HG02852 (cell line): ENCODE data around the gene SCN4B.

Experiments
- ATAC-seq: cut with Tn5 transposase; IDR thresholded peaks from one replicate; pipeline ENCODE4 v1.9.1; 2021; ENCODE audit warnings: mild to moderate bottlenecking, moderate library complexity; ENCODE audit not compliant: unreplicated experiment

Gene SCN4B

GRCh38 chr11:118174006-118174567, 21.5 kb upstream of the SCN4B start:
- no peak for ATAC-seq

- no peak for ATAC-seq
Measured at GRCh38 chr11:118172356-118172755, 19.7 kb upstream of the SCN4B start.

DNA sequence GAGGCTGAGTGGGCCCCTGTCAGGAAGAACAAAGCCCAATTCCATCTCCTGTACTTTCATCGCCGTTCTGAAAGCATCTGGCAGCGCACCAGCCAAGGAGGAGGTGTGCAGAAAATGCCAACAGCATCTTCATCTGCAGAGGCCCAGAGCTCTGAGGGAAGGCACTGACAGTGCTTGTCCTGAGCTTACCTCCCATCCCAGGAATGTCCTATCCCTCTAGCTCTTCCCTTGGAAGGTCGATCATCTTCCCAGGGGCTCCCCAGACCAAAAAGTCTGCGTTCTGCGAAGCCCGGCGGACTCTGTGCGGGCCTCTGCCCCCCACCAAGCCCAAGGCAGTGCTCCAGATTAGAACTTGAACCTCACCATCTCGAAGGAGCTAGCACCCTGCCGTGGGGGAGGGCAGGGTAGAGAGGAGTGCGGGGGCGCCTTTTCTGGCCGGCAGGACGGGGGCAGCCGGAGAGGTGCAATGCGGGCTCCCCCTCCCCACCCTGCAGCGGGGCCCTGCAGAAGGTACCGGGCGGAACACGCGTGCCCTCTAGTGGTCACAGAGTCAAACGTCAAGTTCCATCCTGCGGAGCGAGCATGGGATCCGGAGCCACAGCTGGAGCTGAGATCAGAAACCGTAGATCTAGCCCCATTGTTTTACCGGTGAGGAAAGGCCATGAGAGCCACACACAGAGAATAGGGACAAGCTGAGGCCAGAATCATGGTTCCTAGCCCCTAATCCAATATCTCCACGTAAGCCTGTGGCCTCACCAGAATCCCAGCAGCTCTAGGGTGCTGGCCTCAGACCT, 18.8 kb upstream of the SCN4B start:
- no peak for ATAC-seq

DNA sequence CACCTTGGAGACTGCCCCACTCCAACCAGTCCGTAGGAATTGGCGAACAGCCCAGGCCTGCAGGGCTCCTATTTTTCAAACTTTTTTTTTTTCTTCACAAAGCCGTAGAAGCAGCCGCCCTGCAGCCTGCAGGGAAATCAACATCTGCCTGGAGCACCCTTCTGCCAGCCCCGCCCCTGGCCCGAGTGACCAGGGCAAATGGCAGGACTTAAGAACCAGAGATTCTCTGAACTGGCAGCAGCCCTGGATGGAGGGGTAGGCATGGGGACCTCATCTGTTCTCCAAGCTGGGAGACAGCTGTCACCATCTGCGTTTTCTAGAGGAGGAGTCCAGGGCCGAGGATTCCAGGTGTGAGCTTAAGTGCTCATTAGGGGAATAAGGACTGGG, 18.3 kb upstream of the SCN4B start:
- no peak for ATAC-seq

DNA sequence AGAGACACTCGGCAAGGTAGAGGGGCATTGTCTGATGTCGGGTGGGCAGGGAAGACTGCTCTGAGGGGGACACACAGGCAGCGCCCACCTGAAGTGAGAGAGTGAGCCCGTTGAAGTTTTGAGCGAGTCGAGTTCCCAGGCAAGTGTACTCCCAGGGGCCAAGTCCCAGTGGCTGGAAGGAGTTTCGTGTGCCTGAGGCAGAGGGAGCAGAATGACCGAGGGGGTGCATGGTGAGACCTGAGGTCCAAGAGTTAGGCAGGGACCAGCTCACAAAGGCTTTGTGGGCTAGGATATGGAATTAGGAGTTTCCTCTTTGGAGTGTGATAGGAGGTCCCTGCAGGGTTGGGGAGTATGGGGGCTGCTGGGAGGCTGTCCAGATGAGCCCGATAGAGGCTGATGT, 17.6 kb upstream of the SCN4B start:
- no peak for ATAC-seq

DNA sequence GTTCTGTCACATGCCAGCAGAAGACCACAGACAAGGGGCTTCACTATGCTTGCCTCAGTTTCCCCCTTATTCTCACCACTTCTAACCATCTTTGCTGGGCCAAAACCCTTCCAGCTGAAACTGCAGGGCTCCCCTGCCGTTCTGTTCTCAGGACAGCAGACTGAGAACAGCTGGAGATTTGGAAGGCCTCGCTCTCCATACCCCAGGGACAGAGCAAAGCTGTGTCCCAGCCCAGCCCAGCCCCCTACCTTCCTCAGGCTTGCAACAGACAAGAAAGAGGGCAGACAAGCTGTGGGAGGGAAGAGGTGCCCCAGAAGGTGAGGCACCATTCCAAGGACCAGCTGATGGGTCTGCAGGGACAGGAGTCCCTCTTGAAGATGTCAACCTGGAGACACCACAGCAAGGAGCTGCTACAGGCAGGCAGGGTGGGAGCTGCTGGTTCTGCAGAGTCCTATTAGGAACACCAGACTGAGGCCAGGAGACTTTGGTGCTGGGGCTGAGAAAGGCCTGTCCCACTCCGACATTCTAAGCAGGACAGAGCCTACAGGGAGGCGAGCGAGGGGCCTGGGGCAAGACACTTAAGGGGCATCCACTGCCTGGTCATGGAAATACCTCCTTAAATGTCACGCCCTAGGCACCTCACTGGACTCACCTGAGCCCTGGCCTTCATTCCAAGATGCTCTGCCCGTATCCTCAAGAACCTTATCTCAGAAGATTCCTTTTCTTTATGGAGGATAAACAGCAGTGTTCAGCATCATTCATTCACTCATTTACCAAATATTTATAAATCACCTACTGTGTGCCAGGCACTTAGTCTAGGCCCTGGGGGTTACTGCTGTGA, 16.9 kb upstream of the SCN4B start:
- no peak for ATAC-seq

- ATAC-seq = no peak
Measured at GRCh38 chr11:118168751-118169150, 16.1 kb upstream of the SCN4B start.

DNA sequence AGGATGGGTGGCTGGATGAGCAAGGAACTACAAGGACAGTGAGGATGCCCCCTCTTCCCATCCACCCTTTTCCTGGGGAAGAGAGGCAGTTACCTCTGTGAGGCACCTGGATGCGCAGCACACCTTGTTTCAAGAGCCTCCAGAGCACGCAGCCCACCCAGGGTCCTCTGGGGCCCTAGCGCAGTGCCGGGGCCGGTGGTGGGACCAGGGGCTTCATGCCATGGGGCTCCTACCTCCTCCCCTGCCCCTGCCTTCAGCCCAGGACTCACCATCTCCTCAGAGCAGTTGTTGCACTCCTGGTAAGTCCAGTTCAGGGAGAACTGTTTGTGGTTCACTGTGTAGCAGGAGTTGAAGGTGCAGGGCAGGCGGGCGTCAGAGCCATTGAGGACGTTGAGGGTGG, 15.7 kb upstream of the SCN4B start:
- ATAC-seq = no peak

GRCh38 chr11:118167906-118168305, 15.3 kb upstream of the SCN4B start:
- no peak for ATAC-seq

- no peak for ATAC-seq
Measured at GRCh38 chr11:118167253-118167652, 14.6 kb upstream of the SCN4B start.

DNA sequence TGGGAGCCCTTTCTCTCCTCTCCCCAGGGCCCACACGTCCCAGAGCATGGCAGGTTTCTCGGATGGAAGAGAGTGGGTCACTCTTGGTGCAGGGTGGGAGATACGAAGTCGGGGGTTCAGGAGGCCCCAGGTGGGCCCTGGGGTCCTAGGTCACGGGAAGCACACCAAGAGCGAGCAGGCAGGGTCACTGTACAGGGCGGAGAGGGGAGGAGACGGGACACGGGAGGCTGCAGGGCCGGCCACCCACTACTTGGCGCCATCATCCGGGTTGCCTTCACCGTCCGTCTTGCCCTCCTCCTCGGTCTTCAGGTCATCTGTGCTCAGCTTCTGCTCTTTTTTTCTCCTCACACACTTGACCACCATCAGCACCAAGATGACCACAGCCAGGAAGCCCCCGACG, 14.0 kb upstream of the SCN4B start:
- no peak for ATAC-seq

DNA sequence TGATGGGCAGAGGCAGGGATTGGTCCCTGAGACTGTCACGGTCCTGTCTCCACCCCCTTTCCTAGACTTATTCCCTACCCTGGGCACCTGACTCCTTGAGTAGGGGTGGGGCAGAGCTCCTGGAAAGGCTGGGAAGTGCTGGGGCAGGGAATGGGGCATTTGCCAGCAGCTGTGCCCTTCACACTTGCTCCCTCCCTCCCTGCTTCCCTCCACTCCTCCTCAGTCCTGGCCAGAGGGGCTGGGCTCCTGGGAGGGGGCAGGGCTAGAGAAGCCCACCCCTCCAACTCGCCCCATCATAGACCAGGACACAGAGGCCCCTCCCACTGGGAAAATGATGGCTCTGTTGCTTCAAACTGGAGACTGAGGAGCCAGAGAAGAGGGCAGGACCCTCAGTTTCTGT, 12.3 kb upstream of the SCN4B start:
- no peak for ATAC-seq

- ATAC-seq = no peak
Measured at GRCh38 chr11:118163494-118163893, 10.9 kb upstream of the SCN4B start.

DNA sequence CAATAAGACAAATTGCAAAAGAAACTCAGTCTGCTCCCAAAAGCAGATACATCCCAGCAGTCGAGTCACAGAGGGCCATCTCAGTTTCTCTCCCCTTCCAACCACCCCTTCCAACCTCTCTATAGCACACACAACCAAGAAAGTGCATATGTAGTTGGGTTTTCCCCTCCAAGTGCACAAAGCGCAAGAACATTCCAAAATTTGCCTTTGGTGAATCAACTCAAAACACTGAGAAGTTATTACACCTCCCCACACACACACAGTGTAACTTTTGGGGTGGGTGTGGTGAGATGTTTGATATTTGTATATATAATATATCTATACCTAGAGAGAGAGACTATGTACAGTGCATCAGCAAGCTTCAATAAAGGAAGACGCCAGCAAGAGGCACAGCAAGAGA, 10.2 kb upstream of the SCN4B start:
- ATAC-seq = no peak

DNA sequence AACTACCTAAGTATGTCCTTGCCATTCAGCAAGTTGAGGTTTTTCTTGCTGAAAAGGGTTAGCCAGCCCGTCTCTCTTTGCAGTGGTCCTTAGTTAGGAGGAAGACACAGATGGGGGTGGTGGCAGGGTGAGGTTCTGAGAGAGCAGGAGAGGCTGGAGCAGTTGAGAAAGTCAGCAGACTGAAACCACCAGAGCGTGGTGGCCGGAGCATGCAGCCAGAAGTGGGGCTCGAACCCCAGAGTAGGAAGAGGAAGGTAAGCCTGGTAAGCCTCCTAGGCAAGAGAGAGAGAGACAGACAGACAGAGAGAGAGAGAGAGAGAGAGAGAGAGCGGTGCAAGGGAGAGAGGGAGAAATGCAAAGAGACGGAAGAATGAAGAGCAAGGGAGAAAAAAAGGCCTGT, 9.2 kb upstream of the SCN4B start:
- no peak for ATAC-seq

- no peak for ATAC-seq
Measured at GRCh38 chr11:118157186-118157895, 4.7 kb upstream of the SCN4B start.

- no peak for ATAC-seq
Measured at GRCh38 chr11:118156531-118157185, 4.0 kb upstream of the SCN4B start.

GRCh38 chr11:118155776-118156530, 3.3 kb upstream of the SCN4B start:
- ATAC-seq = no peak

GRCh38 chr11:118154641-118155040, 2.0 kb upstream of the SCN4B start:
- no peak for ATAC-seq

DNA sequence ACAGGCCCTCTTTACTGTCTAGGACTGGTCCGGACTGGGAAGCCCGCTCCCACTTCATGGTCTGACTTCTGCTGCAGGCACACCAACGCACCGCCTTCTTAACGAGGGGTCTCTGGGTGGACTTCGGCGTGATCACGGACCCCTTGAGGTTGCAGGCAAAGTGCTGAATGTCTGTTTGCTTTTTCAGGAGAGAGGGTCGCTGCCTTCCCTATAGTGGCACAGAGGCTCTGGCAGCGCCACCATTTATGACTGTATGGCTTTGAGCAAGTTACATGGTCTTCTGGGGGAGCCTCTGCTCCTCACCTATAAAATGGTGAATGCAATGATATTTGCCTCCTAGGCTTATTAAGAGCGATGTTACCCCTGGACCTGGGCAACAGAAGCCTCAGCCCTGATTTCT, 1.4 kb upstream of the SCN4B start:
- no peak for ATAC-seq
